Posterior vena cava (tissue), 2 donors: ENCODE results near the gene MAST4. TPM values are rescaled to one million over a fixed set of nuclear protein-coding genes. Genes with fewer than 3 reads are reported as not detected.
A peak's percentile ranks its signal among the peaks of the same experiment; 100 is the strongest.

Source experiments
- DNase-seq: peaks from one replicate; pipeline ENCODE4 v3.0.0-alpha.2; 2020; ENCODE audit warnings: low spot score
- intact Hi-C, 2 donors: fragments of 100-400 bp; cut with DNase I; formaldehyde crosslinking; loops; one replicate each; pipeline versions ENCODE4 v1.14.1 to v1.14.2; 2022 to 2023
- long read RNA-seq, 2 donors: library from polyadenylated mRNA; unstranded; transcript quantifications; one replicate each; pipeline ENCODE4 v2.0.0, GENCODE V29; 2020 to 2021
- total RNA-seq, 2 donors: library from RNA; stranded (reverse); fragmentation: NEBNext Ultra II Directional; extraction: Animal tissue kit (Norgen Biotek cat#: 25700); gene quantifications; one replicate each; pipeline ENCODE4 v1.2.1, GENCODE V29; 2021
- donor health status: DM: yes; HTN: yes; CAD: no.
- donor health status: DM: yes; HTN: yes; CAD: no.

Gene MAST4
- 10 to 100 TPM; 36.4 to 45.6 TPM for total RNA-seq
- long read RNA-seq, donor 1, partial matches to known transcripts, result 18 of 28 reads
- long read RNA-seq, donor 1, other reads (novel, unspliced or antisense), result 8 of 28 reads
- long read RNA-seq, donor 2, partial matches to known transcripts, result 7 of 38 reads
- long read RNA-seq, donor 2, other reads (novel, unspliced or antisense), result 31 of 38 reads

DNA sequence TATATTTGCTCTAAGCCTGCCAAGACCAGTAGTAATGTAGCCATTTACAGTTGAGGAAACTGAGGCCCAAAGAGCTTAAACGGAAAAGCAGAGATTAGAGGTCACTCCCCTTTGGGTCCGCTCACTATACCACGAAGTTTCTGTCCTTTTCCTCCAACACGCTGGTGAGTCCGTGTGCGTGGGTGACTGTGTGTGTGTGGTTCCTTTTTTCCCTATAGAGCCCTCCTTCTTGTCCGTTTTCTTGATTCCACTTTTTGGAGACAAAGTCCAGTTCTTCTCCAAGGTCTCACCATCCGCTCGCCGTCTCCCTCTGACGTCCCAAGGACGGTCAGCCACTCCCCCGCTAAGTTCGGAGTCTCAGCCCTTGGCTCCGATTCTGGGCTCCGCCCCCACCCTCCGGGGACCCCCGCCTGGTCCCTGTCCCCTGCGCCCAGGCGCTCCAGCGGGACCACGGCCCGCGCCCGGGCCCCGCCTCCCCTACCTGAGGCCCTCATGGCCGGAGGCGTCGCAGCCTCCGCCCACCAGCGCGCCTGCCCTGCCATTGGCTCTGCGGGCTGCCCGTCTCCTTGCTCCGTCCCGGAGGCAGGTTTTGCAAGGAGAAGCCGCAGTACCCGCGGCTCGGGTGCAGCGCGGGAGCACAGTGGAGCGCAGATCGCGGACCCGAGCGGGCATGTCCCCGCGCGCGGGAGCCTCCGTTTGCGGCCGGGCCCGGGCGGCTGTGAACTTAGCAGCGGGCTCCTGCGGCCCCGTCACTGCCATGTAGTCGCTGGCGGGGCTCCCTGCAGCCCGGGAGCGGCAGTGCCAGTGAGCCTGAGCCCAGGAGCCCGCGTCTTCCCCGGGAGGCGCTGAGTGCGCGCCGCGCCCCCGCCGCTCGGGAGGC lies at the start of gene MAST4:
MAST4 (plus strand) TSS at position 638 of the 880 bp plus-strand sequence. CDS start 263 bp downstream, outside the sequence.
- DNase-seq, result peak; percentile 95
- intact Hi-C loops, result loop anchor here in 1 of 2 donors (10.0 kb wide), 1 partner anchor 291 kb away; no protein-coding TSS in a partner anchor

DNA sequence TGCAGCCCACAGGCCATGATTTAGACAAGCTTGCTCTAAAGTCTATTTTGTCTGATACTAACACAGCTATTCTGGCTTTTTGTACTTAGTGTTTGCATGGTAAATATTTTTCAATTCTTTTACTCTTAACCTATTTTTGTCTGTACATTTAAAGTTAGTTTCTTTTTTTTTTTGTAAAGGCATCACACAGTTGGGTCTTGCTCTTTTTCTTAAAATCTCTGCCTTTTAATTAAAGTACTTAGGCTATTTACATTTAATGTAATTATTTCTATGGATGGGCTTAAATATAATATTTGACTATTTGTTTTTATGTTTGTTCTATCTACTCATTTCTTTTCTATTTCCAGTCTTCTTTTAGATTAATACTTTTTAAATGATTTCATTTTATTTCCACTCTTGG lies 49.7 kb upstream of the MAST4 start:
- no peak for DNase-seq
- intact Hi-C loops, result no loop called here

GRCh38 chr5:66551338-66551737 lies 44.9 kb upstream of the MAST4 start:
- DNase-seq, result no peak
- intact Hi-C loops, result no loop called here

DNA sequence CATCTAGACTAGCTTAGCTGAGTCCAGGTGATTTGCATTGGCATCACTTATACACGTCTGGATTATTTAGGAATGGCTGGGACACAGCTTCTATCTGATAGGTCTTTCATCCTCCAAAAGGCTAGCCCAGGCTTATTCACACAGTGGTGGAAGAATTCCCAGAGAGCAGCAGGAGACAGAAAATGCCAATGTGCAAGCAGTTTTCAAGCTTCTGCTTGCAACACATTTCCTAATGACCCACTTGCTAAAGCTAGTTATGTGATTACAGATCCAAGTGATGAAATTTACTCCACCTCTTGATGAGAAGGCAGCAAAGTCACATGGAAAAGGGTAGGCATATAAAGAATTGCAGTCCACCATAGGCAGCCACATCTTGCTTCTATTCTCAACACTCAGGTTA lies 44.2 kb upstream of the MAST4 start:
- intact Hi-C loops, result no loop called here

GRCh38 chr5:66553368-66553912 lies 42.8 kb upstream of the MAST4 start:
- no peak for DNase-seq
- intact Hi-C loops, result no loop called here

More for the DNA sequence above, 44.2 kb upstream of the MAST4 start:
- DNase-seq, result no peak

- no peak for DNase-seq
- intact Hi-C loops, result no loop called here
These were observed 42.1 kb upstream of the MAST4 start for GRCh38 chr5:66553916-66554575.

- intact Hi-C loops, result no loop called here
- DNase-seq, result no peak
These were observed 41.3 kb upstream of the MAST4 start for GRCh38 chr5:66554884-66555283.

DNA sequence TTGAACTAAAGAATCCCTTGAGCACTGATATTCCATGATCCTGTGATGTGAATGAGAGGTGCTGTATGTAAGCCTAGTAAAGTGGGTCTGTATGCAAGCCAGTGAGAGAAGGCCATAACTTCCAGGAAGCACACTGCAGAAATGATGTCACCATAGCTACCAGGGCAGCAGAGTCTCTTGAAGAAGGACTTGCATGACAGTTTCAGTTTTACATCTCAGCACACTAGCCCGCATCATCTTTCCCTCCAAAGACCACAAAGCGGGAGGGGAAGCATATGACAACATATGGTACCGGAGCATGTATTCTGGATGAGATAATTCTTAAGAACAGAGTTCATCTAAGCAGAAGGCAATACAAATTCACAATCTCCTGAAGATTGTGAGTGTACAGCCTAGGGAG lies 37.6 kb upstream of the MAST4 start:
- intact Hi-C loops, result no loop called here
- no peak for DNase-seq

DNA sequence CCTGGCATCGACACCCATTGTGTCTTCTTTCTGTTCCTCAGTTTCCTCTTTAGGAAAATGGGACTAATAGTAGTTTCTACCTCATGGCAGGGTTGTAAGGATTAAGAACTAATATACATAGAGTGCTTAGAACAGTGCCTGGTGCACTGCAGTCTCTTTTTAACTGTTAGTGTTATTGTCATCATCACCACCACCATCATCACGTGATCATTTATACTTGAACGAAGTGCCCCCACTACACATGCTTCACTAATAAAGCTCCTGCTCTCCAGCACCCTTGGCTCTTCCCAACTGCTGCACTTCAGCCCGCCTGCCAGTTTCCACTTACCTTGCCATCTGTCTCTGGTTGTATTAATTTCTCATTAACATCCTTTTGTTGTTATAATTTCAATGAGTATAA lies 35.8 kb upstream of the MAST4 start:
- intact Hi-C loops, result no loop called here
- no peak for DNase-seq

DNA sequence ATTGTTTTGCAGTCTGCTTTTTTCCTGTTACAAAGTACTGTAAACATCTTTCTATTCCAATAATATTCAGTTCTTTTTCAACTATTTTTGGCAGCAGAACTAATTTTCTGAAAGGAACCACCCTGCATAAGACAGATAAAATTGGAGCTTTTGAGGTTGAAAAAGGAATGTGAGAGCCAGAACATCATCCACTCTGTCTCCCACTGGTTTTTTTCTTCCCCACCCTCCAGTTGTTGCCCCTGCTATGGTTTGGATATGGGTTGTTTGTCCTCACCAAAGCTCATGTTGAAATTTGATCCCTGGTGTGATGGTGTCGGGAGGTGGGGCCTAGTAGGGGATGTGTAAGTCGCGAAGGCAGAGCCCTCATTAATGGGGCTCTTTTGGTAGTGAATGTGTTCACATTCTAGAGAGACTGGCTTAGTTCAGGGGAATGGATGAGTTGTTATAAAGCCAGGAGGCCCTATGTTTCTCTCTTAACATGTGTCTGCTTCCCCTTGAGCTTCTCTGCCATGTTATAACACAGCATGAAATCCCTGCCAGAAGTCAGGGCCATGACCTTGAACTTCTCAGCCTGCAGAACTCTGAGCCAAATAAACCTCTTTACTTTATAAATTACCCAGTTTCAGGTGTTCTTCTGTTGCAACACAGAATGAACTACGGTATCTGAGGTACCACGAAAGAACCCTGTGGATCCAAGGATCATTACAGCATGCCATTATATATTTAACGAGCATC lies 34.8 kb upstream of the MAST4 start:
- DNase-seq, result no peak
- intact Hi-C loops, result no loop called here

DNA sequence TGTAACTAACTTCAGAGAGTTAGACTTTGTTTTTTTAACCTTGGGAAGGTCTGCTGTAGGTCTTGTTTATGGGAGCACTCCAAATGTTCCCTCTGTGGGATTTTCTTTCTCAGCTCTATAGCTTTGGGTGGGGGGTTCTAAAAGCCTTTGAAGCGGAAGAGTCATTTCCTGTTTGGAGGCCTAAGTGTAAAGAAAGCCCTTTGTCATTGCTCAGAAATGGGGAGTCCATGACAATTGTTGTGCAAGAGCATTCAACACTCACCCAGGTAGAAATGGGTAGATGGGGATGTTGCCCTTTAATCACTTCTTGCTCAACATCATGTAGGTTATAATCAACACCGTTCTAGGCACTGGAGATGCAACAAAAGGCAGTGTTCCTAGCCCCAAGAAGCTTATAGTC lies 30.3 kb upstream of the MAST4 start:
- no peak for DNase-seq
- intact Hi-C loops, result no loop called here

GRCh38 chr5:66567474-66567873 lies 28.7 kb upstream of the MAST4 start:
- no peak for DNase-seq
- intact Hi-C loops, result no loop called here

DNA sequence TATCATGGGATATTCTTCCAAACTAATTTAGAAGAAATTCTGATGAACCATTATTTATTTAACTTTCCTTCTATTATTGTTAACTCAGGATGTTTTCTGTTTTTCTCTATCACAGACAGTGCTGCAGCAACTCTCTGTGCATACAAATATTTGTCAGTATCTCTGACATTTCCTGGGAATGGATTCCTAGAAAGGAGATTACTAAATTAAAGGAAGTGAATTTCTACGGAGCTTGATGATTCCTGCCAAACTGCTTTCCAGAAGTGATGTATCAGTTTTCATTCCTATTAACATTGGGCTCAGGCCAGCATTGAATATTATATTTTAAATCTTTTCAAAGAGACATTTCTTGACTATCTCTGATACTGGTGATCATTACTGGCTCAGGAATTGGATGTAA lies 26.0 kb upstream of the MAST4 start:
- intact Hi-C loops, result no loop called here
- DNase-seq, result no peak

DNA sequence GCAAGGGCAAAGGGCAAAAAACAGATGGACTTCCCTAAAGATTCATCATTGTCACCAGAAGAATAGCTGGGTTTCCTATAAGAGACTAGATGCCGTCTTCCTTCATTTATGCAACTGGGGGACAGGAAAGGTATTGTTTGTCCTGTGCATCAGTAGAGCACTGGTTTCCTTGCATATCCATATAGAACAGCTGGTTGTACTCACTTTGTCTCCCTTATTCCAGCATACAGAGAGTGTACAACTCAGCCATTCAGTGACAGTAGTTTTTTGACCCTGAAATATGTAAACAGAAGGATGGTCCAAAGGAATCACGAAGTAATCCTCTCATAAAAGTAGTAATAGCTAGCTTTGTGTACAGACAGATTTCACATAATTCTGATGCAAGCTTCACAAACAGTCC lies 22.5 kb upstream of the MAST4 start:
- DNase-seq, result no peak
- intact Hi-C loops, result no loop called here

DNA sequence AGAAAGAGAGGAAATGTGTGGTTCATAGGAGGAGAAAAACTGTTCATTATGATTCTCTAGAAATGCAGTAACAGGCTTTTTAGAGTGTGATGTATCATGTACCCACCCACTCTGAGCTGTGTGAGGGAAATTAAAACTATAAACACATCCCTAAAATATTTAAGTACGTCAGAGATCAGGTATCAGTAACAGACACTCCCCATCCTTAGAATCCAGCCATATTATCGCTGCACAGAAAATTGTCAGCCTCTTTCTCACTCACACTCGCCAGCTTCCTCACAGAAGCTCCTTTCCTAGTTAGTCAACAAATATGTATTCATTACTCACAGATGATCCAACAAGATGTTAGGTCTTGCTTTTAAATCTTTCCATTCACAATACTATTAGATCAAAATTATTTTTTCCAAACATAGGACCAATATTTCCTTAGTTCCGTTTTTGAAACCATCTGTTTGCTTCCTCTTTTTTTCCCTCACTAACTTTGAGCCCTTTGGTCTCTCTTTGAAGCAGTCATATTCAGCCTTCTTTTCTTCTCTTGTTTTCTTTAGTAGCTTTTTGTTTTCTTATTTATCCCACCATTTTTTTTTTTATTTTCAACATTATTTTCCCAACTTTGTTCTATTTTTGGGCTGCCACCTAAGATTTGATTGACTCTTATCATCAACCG lies 13.6 kb upstream of the MAST4 start:
- no peak for DNase-seq
- intact Hi-C loops, result no loop called here

DNA sequence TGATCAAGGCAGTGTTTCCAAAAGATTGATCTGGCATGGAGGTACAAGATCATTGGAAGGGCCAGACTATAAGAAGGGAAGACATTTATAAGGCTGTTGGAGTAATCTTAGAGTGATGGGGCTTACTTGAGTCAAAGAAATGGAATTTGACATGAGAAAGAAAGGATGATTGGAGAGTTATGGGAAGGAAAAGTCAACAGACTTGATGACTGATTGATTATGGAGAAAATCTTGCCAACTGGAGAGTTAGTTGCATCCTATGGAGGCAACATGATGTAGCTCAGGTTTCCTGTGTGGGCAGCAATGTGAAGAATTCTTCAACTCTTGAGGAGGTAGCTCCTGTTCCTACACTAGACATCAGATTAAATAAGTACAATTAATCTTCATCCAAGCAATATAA lies 10.9 kb upstream of the MAST4 start:
- no peak for DNase-seq
- intact Hi-C loops, result no loop called here

GRCh38 chr5:66587771-66588170 lies 8.4 kb upstream of the MAST4 start:
- intact Hi-C loops, result no loop called here
- DNase-seq, result no peak

GRCh38 chr5:66596636-66597182 lies 516 bp downstream of the MAST4 start:
- DNase-seq, result no peak
- intact Hi-C loops, result loop anchor here in 1 of 2 donors (10.0 kb wide), 1 partner anchor 292 kb away; no protein-coding TSS in a partner anchor
